Measurements from ENCODE around the gene GSTO2. TPM values are rescaled to one million over a fixed set of nuclear protein-coding genes. Genes with fewer than 3 reads are reported as not detected.
A peak's percentile ranks its signal among the peaks of the same experiment; 100 is the strongest.

The GSTO2 gene
- total and polyA plus RNA-seq, 2 of the 13 experiments (the other 11 are each of a cell fraction or from before 2014, with no cell fraction given) = 2.1 to 7.9 TPM

DNA sequence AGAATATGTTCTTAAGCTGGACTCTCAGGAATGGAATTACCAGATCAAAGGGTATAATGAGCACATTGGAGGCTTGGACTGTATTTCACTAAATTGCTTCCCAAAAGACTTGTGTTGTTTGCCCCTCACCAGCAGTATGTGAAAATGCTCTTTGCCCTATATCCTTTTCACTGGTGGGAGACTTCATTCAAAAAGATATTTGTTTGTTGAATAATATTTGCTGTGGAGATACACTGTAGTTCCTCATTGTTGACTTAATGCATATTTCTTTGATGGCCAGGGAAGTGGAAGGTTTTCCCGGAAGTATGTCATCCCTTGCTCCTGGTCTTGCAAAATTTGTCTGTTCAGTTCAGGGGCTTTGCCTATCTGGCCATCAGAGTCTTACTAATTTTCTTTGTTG, 19.4 kb downstream of the GSTO2 start (continued):
- TF ChIP-seq, protein P1, sequence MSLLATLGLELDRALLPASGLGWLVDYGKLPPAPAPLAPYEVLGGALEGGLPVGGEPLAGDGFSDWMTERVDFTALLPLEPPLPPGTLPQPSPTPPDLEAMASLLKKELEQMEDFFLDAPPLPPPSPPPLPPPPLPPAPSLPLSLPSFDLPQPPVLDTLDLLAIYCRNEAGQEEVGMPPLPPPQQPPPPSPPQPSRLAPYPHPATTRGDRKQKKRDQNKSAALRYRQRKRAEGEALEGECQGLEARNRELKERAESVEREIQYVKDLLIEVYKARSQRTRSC (CRISPR knock-in tag; IDR thresholded peaks at IDR 0.05; ENCODE audit: low read depth) = no peak
- TF ChIP-seq ZNF256 (CRISPR knock-in tag; conservative IDR thresholded peaks at IDR 0.05) = no peak
- peak; percentile 53; the same call in 1 of the 2 replicates for TF ChIP-seq RXRA (CRISPR knock-in tag; IDR thresholded peaks at IDR 0.05)
- TF ChIP-seq ZNF678 (CRISPR knock-in tag; IDR thresholded peaks at IDR 0.05) = no peak
- TF ChIP-seq, protein P2, sequence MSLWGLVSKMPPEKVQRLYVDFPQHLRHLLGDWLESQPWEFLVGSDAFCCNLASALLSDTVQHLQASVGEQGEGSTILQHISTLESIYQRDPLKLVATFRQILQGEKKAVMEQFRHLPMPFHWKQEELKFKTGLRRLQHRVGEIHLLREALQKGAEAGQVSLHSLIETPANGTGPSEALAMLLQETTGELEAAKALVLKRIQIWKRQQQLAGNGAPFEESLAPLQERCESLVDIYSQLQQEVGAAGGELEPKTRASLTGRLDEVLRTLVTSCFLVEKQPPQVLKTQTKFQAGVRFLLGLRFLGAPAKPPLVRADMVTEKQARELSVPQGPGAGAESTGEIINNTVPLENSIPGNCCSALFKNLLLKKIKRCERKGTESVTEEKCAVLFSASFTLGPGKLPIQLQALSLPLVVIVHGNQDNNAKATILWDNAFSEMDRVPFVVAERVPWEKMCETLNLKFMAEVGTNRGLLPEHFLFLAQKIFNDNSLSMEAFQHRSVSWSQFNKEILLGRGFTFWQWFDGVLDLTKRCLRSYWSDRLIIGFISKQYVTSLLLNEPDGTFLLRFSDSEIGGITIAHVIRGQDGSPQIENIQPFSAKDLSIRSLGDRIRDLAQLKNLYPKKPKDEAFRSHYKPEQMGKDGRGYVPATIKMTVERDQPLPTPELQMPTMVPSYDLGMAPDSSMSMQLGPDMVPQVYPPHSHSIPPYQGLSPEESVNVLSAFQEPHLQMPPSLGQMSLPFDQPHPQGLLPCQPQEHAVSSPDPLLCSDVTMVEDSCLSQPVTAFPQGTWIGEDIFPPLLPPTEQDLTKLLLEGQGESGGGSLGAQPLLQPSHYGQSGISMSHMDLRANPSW (CRISPR knock-in tag; IDR thresholded peaks at IDR 0.05; ENCODE audit: borderline replicate concordance) = 0 out of 2 replicates have a peak, but pooled peaks have one; percentile 18
- TF ChIP-seq, protein P3, sequence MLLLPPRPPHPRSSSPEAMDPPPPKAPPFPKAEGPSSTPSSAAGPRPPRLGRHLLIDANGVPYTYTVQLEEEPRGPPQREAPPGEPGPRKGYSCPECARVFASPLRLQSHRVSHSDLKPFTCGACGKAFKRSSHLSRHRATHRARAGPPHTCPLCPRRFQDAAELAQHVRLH (CRISPR knock-in tag; IDR thresholded peaks at IDR 0.05; ENCODE audit: borderline replicate concordance, low read depth) = no peak
- TF ChIP-seq, protein P4, sequence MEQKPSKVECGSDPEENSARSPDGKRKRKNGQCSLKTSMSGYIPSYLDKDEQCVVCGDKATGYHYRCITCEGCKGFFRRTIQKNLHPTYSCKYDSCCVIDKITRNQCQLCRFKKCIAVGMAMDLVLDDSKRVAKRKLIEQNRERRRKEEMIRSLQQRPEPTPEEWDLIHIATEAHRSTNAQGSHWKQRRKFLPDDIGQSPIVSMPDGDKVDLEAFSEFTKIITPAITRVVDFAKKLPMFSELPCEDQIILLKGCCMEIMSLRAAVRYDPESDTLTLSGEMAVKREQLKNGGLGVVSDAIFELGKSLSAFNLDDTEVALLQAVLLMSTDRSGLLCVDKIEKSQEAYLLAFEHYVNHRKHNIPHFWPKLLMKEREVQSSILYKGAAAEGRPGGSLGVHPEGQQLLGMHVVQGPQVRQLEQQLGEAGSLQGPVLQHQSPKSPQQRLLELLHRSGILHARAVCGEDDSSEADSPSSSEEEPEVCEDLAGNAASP (CRISPR knock-in tag; IDR thresholded peaks at IDR 0.05; ENCODE audit: borderline replicate concordance) = peak; percentile 65; the same call in 1 of the 2 replicates
- no peak for TF ChIP-seq KDM2A (CRISPR knock-in tag; IDR thresholded peaks at IDR 0.05; ENCODE audit: borderline replicate concordance, low read depth)
- TF ChIP-seq ELF4 (CRISPR knock-in tag; IDR thresholded peaks at IDR 0.05; ENCODE audit: borderline replicate concordance) = peak; percentile 87
- TF ChIP-seq MAFG (CRISPR knock-in tag; IDR thresholded peaks at IDR 0.05) = no peak
- TF ChIP-seq ZNF234 (CRISPR knock-in tag; conservative IDR thresholded peaks at IDR 0.05) = no peak
- TF ChIP-seq, protein P5, sequence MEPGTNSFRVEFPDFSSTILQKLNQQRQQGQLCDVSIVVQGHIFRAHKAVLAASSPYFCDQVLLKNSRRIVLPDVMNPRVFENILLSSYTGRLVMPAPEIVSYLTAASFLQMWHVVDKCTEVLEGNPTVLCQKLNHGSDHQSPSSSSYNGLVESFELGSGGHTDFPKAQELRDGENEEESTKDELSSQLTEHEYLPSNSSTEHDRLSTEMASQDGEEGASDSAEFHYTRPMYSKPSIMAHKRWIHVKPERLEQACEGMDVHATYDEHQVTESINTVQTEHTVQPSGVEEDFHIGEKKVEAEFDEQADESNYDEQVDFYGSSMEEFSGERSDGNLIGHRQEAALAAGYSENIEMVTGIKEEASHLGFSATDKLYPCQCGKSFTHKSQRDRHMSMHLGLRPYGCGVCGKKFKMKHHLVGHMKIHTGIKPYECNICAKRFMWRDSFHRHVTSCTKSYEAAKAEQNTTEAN (CRISPR knock-in tag; conservative IDR thresholded peaks at IDR 0.05) = no peak
- TF ChIP-seq, protein P6, sequence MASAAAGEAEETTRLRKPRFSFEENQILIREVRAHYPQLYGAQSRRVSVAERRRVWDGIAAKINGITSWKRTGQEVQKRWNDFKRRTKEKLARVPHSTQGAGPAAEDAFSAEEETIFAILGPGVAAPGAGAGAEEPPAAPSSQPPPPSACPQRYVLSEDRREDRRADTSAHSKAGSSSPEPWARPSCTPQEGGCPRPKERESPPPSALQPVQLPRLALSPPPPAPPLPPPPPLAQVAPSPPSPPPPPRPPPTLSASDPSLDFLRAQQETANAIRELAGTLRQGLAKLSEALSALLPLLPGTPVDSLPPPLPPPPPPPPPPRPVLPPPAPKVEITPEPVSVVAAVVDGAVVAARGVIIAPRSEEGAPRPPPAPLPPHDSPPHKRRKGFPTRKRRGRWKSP (CRISPR knock-in tag; IDR thresholded peaks at IDR 0.05) = no peak
- no peak for TF ChIP-seq ZNF672 (CRISPR knock-in tag; IDR thresholded peaks at IDR 0.05)
- TF ChIP-seq, protein P7, sequence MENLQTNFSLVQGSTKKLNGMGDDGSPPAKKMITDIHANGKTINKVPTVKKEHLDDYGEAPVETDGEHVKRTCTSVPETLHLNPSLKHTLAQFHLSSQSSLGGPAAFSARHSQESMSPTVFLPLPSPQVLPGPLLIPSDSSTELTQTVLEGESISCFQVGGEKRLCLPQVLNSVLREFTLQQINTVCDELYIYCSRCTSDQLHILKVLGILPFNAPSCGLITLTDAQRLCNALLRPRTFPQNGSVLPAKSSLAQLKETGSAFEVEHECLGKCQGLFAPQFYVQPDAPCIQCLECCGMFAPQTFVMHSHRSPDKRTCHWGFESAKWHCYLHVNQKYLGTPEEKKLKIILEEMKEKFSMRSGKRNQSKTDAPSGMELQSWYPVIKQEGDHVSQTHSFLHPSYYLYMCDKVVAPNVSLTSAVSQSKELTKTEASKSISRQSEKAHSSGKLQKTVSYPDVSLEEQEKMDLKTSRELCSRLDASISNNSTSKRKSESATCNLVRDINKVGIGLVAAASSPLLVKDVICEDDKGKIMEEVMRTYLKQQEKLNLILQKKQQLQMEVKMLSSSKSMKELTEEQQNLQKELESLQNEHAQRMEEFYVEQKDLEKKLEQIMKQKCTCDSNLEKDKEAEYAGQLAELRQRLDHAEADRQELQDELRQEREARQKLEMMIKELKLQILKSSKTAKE (CRISPR knock-in tag; IDR thresholded peaks at IDR 0.05; ENCODE audit: borderline replicate concordance) = peak; percentile 72
- TF ChIP-seq JUN (CRISPR knock-in tag; IDR thresholded peaks at IDR 0.05) = peak; percentile 75; the same call in 1 of the 2 replicates
- TF ChIP-seq, protein P8, sequence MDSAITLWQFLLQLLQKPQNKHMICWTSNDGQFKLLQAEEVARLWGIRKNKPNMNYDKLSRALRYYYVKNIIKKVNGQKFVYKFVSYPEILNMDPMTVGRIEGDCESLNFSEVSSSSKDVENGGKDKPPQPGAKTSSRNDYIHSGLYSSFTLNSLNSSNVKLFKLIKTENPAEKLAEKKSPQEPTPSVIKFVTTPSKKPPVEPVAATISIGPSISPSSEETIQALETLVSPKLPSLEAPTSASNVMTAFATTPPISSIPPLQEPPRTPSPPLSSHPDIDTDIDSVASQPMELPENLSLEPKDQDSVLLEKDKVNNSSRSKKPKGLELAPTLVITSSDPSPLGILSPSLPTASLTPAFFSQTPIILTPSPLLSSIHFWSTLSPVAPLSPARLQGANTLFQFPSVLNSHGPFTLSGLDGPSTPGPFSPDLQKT (CRISPR knock-in tag; IDR thresholded peaks at IDR 0.05; ENCODE audit: borderline replicate concordance) = no peak
- TF ChIP-seq RCOR2 (CRISPR knock-in tag; IDR thresholded peaks at IDR 0.05) = peak; percentile 95
- TF ChIP-seq SPEN (CRISPR knock-in tag; IDR thresholded peaks at IDR 0.05; ENCODE audit: low read depth) = no peak; the same call in 1 of the 2 replicates

Measured in HepG2 (cell line).